Adrenal gland (tissue), 12 donors: Measurements from ENCODE around the gene VARS2. TPM values are rescaled to one million over a fixed set of nuclear protein-coding genes. Genes with fewer than 3 reads are reported as not detected.

ENCODE experiments used
- DNase-seq, 7 donors: peaks; one replicate each; pipeline ENCODE4 v3.0.0-alpha.2; 2019 to 2020
- H3K27ac ChIP-seq, 5 donors: fragments of 200-600 bp; sonication (generic) in 4 of 5; 1 replicate in 3 of 5; 2 replicates in 2 of 5; pipeline versions ENCODE4 v1.5.1 to v1.8.0; 2016 to 2020; ENCODE audit warnings: mild to moderate bottlenecking in 1 of 5
- H3K27me3 ChIP-seq: fragments of 200-600 bp; 2 replicates; pipeline ENCODE4 v1.8.0; 2021
- H3K36me3 ChIP-seq, 2 donors: fragments of 200-600 bp; replicated peaks in 1 of 2; 1 replicate in 1 of 2; 2 replicates in 1 of 2; pipeline versions ENCODE4 v1.5.1 to v1.8.0; 2018 to 2022
- H3K4me1 ChIP-seq, 2 donors: fragments of 200-600 bp; replicated peaks in 1 of 2; 1 replicate in 1 of 2; 2 replicates in 1 of 2; pipeline versions ENCODE4 v1.5.1 to v1.8.0; 2018 to 2021
- H3K4me3 ChIP-seq, 4 donors: fragments of 200-600 bp; sonication (generic) in 3 of 4; one replicate each; pipeline ENCODE4 v1.5.1; 2016 to 2018
- H3K9me3 ChIP-seq, 3 donors: fragments of 200-600 bp; sonication (generic) in 1 of 3; replicated peaks in 1 of 3; 1 replicate in 2 of 3; 2 replicates in 1 of 3; pipeline versions ENCODE4 v1.5.1 to v1.8.0; 2016 to 2021
- POLR2A ChIP-seq, 2 donors: fragments of 450-650 bp; IDR thresholded peaks; one replicate each; pipeline ENCODE4 v1.6.1; 2017; ENCODE audit warnings: antibody characterized with exemption in 2 of 2, mild to moderate bottlenecking in 2 of 2, moderate library complexity in 1 of 2
- WGBS, 4 donors: extraction: QIAGEN DNeasy Blood & Tissue Kit in 2 of 4; methylation state at CpG; one replicate each; pipeline versions ENCODE4 v1.1.5 to v1.1.7; 2013 to 2017; 5-methylcytosine and 5-hydroxymethylcytosine counted together
- intact Hi-C, 2 donors: fragments of 100-400 bp; cut with DNase I; formaldehyde crosslinking; loops; one replicate each; pipeline versions ENCODE4 v1.14.1 to v1.15.0; 2022 to 2023
- polyA plus RNA-seq, 3 donors: library from polyadenylated mRNA; stranded (reverse); fragments of 200-250 nt in 2 of 3; fragments of 350-450 nt in 1 of 3; fragmentation: Illumina TruSeq in 1 of 3; extraction: RNeasy Lipid Tissue Mini Kit (QIAGEN cat#74804) in 1 of 3; gene quantifications; one replicate each; pipeline ENCODE4 v1.2.3, GENCODE V29; 2013 to 2014
- total RNA-seq, 9 donors: library from RNA; depleted of rRNA in 4 of 9; stranded (reverse); fragments of >200 nt in 4 of 9; fragments of 120-200 nt in 1 of 9; fragmentation: NEBNext Ultra II Directional in 1 of 9; extraction: Animal tissue kit (Norgen Biotek cat#: 25700) in 1 of 9; gene quantifications; one replicate each; pipeline versions ENCODE4 v1.1.0 to v1.2.4, GENCODE V29; 2013 to 2023
- TF ChIP-seq, protein P1 (sequence below), 6 experiments: fragments of 450-650 bp in 4 of 6; fragments of 200-600 bp in 2 of 6; sonication (generic) in 1 of 6; IDR thresholded peaks; 1 replicate in 5 of 6; 2 replicates in 1 of 6; pipeline versions ENCODE4 v1.5.1 to v1.8.0; 2016 to 2021; ENCODE audit warnings: antibody characterized with exemption in 6 of 6, mild to moderate bottlenecking in 2 of 6, moderate library complexity in 1 of 6
- donor health status: healthy with polysubstance abuse.
- donor health status: Bipolar disorder and iron deficiency.
- donor health status: DM: yes; HTN: yes; CAD: no.
- donor health status: DM: no; HTN: no; CAD: no.
- donor health status: DM: no; HTN: no; CAD: no.
- donor health status: DM: yes; HTN: yes; CAD: no.

The VARS2 gene
- total and polyA plus RNA-seq, 12 donors = 17.1 to 89.6 (median 31.7) TPM

DNA sequence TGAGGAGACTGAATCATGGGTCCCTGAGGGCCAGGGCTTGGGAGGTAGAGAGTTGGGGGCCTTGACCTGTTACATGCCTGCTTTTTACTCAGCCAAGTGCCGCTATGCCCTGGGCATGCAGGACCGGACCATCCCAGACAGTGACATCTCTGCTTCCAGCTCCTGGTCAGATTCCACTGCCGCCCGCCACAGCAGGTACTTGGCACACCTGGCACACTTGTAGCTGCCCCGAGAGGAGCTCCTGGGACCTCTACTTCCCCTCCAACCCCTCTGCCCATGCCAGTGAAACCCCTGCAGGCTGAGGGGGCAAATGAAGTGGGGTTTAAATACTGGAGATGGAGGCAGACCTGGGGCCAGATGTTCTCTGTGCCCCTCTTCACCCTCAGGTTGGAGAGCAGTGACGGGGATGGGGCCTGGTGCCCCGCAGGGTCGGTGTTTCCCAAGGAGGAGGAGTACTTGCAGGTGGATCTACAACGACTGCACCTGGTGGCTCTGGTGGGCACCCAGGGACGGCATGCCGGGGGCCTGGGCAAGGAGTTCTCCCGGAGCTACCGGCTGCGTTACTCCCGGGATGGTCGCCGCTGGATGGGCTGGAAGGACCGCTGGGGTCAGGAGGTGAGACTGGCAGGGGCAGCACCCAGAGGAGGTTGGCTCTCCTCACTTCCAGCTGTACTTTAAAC, 25.1 kb upstream of the VARS2 start:
- 84 to 92% (median 89%) methylated on average over 14 to 18 of the region's 18 CpGs for WGBS, 4 donors
- TF ChIP-seq, protein P1, sequence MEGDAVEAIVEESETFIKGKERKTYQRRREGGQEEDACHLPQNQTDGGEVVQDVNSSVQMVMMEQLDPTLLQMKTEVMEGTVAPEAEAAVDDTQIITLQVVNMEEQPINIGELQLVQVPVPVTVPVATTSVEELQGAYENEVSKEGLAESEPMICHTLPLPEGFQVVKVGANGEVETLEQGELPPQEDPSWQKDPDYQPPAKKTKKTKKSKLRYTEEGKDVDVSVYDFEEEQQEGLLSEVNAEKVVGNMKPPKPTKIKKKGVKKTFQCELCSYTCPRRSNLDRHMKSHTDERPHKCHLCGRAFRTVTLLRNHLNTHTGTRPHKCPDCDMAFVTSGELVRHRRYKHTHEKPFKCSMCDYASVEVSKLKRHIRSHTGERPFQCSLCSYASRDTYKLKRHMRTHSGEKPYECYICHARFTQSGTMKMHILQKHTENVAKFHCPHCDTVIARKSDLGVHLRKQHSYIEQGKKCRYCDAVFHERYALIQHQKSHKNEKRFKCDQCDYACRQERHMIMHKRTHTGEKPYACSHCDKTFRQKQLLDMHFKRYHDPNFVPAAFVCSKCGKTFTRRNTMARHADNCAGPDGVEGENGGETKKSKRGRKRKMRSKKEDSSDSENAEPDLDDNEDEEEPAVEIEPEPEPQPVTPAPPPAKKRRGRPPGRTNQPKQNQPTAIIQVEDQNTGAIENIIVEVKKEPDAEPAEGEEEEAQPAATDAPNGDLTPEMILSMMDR (IDR thresholded peaks at IDR 0.05) = no peak
- TF ChIP-seq POLR2A (IDR thresholded peaks at IDR 0.05) = no peak
- H3K4me3 ChIP-seq = no peak overlapping the region
- H3K36me3 ChIP-seq = peaks cover 0 to 35% of the 10 kb centered on the region in 2 donors
- H3K27ac ChIP-seq = peak overlapping the region in 1 of 5 donors; percentile 42
- no peaks in the 10 kb centered on the region for H3K9me3 ChIP-seq
- peak in 2 of 7 donors; percentile 21 for DNase-seq
- intact Hi-C loops = loop anchor here in 1 of 2 donors (10.0 kb wide), 1 partner anchor 144 kb away; the partner anchor contains the start of genes FLOT1 and IER3
- H3K27me3 ChIP-seq = no peaks in the 10 kb centered on the region
- H3K4me1 ChIP-seq = peaks cover 13 to 28% of the 10 kb centered on the region in 2 donors

DNA sequence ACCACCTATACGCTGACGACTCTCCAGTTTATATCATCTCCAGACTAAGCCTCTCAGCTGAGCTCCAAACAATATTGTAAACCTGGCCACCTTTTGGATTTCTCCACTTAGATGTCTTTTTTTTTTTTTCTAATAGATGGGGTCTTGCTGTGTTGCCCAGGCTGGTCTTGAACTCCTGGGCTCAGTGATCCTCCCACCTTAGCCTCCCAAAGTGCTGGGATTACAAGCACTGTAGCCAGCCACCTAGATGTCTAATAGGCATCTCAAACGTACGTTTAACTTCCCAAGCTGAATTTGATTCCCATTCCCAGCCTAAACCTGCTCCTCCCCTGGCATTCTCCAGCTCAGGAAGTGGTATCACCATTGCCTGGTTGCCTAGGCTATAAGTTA, 24.5 kb upstream of the VARS2 start:
- no peaks in the 10 kb centered on the region for H3K27me3 ChIP-seq
- peak in 1 of 7 donors; percentile 9 for DNase-seq
- peaks cover 0 to 40% of the 10 kb centered on the region in 2 donors for H3K36me3 ChIP-seq
- no peaks in the 10 kb centered on the region for H3K9me3 ChIP-seq
- H3K4me1 ChIP-seq = peaks cover 13 to 28% of the 10 kb centered on the region in 2 donors
- intact Hi-C loops = loop anchor here in 1 of 2 donors (10.0 kb wide), 1 partner anchor 145 kb away; the partner anchor contains the start of genes FLOT1 and IER3
- 72 to 86% (median 79%) methylated on average over 4 of the region's 4 CpGs for WGBS, 4 donors
- no peak overlapping the region for H3K27ac ChIP-seq
- TF ChIP-seq, protein P1 (IDR thresholded peaks at IDR 0.05) = no peak
- TF ChIP-seq POLR2A (IDR thresholded peaks at IDR 0.05) = no peak
- H3K4me3 ChIP-seq = no peak overlapping the region

DNA sequence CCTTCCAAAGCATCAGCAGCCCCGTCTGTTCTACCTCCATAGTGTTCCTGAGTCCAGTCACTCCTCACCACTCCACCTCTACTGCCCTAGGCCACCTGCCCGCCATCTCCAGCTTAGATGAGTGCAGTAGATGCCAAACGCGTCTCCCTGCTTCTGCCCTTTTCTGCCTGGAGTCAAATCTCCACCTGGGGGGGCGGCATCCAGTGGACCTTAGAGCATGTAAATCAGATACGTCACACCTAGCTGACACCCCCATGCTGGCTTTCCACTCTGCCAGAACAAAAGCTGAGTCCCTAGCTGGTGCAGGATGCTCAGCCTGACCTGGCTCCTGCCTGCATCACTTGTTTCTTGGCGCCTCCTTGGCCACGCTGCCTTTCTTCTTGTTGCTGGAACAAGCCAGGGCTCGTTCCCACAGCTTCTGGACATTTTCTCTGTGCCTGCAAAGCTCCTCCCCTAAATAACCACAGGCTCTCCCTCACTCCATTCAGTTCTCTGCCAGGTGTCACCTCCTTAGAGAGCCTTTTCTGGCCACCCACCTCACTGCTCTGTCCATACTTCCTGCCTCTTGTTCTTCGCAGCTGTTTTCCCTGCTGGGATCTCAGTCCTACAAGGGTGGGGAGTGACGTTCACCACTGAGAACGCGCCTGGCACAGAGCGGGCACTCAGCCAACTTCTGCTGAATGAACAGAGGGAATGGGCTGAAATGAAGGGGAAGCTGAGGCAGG, 24.0 kb upstream of the VARS2 start:
- no peaks in the 10 kb centered on the region for H3K9me3 ChIP-seq
- peaks cover 11 to 24% of the 10 kb centered on the region in 2 donors for H3K4me1 ChIP-seq
- H3K36me3 ChIP-seq = peaks cover 0 to 46% of the 10 kb centered on the region in 2 donors
- no peak overlapping the region for H3K27ac ChIP-seq
- no peak overlapping the region for H3K4me3 ChIP-seq
- no peaks in the 10 kb centered on the region for H3K27me3 ChIP-seq
- 86 to 90% (median 89%) methylated on average over 13 to 14 of the region's 14 CpGs for WGBS, 4 donors
- no peak for TF ChIP-seq POLR2A (IDR thresholded peaks at IDR 0.05)
- TF ChIP-seq, protein P1 (IDR thresholded peaks at IDR 0.05) = no peak
- intact Hi-C loops = loop anchor here in 1 of 2 donors (10.0 kb wide), 1 partner anchor 145 kb away; the partner anchor contains the start of genes FLOT1 and IER3
- peak in 4 of 7 donors; percentile 12 to 79 (median 25) for DNase-seq
